D721Med (cell line): Measurements from ENCODE around the gene GPD1.

ENCODE experiments used
- DNase-seq: peaks from one replicate; pipeline ENCODE4 v3.0.0; 2011; ENCODE audit warnings: low spot score; ENCODE audit not compliant: insufficient read length
- FAIRE-seq: peaks from 2 replicates; lab custom pipeline; 2011; peaks lifted over from hg19 to GRCh38; lab: Jason Lieb, UNC
- TF ChIP-seq, protein P1 (sequence below): IDR thresholded peaks from 2 replicates; pipeline ENCODE4 v1.5.1; 2012; ENCODE audit warnings: mild to moderate bottlenecking, control low read depth; ENCODE audit not compliant: insufficient read depth; ENCODE audit errors: missing control alignments

GPD1 gene

DNA sequence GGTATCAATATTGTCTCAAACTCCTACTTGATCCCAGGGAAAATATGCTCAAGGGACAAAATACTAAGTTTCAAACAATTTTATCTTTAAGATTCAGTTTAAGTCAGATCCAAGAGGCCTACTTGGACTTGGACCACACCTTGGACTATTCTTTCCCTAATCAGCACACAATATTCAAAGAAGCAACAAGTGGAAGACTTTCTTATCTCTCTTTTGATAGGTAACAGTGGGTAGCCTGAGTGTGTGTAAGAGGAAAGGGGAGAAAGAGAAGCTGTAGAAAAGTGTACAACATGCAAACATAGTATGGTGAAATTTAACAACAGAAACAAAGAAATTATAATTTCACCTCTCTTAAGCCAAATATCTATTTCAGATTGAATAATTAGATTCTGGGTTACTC lies 56.8 kb downstream of the GPD1 start:
- TF ChIP-seq, protein P1, sequence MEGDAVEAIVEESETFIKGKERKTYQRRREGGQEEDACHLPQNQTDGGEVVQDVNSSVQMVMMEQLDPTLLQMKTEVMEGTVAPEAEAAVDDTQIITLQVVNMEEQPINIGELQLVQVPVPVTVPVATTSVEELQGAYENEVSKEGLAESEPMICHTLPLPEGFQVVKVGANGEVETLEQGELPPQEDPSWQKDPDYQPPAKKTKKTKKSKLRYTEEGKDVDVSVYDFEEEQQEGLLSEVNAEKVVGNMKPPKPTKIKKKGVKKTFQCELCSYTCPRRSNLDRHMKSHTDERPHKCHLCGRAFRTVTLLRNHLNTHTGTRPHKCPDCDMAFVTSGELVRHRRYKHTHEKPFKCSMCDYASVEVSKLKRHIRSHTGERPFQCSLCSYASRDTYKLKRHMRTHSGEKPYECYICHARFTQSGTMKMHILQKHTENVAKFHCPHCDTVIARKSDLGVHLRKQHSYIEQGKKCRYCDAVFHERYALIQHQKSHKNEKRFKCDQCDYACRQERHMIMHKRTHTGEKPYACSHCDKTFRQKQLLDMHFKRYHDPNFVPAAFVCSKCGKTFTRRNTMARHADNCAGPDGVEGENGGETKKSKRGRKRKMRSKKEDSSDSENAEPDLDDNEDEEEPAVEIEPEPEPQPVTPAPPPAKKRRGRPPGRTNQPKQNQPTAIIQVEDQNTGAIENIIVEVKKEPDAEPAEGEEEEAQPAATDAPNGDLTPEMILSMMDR: no peak
- DNase-seq (no peak), FAIRE-seq (no peak)
